DND-41 (cell line): ENCODE measurements around the gene USP17L18.
"Not testable (repeated sequence)": the region's sequence is repeated elsewhere in the genome, so short reads cannot be mapped to it uniquely, and the experiment has no call there.

Experiments
- ATAC-seq: fragments of 200-7000 bp; cut with Tn5 transposase; 3 replicates; pipeline ENCODE4 v1.9.1; 2021; ENCODE audit warnings: low read depth; ENCODE audit not compliant: insufficient read depth
- DNase-seq: peaks from one replicate; pipeline ENCODE4 v3.0.0-alpha.2; 2020
- H2AFZ ChIP-seq: 2 replicates; pipeline ENCODE4 v1.6.0; 2012; ENCODE audit warnings: low read depth, low read length
- H3K27ac ChIP-seq: 2 replicates; pipeline ENCODE4 v1.5.1; 2012; ENCODE audit warnings: low read length, inconsistent platforms
- H3K27me3 ChIP-seq: fragments of 200-600 bp; sonication (generic); 2 replicates; pipeline ENCODE4 v1.6.0; 2012; ENCODE audit warnings: low read length, mild to moderate bottlenecking, inconsistent platforms; ENCODE audit not compliant: insufficient read depth, poor library complexity
- H3K36me3 ChIP-seq: 2 replicates; pipeline ENCODE4 v1.5.1; 2012; ENCODE audit warnings: low read length, inconsistent platforms; ENCODE audit not compliant: insufficient read depth
- H3K4me1 ChIP-seq: 2 replicates; pipeline ENCODE4 v1.5.1; 2012; ENCODE audit warnings: mild to moderate bottlenecking, low read length; ENCODE audit not compliant: insufficient read depth
- H3K4me2 ChIP-seq: 2 replicates; pipeline ENCODE4 v1.6.0; 2012; ENCODE audit warnings: mild to moderate bottlenecking, moderate library complexity, low read length, inconsistent platforms; ENCODE audit not compliant: insufficient read depth
- H3K4me3 ChIP-seq, 2 experiments: fragments of 200-600 bp in 1 of 2; shearing (Covaris generic) in 1 of 2; 2 replicates each; pipeline ENCODE4 v1.5.1; 2012 to 2016; ENCODE audit warnings: inconsistent platforms in 2 of 2, low read length in 2 of 2, mild to moderate bottlenecking in 2 of 2, low read depth in 1 of 2, moderate library complexity in 1 of 2
- H3K79me2 ChIP-seq: 2 replicates; pipeline ENCODE4 v1.6.0; 2012; ENCODE audit warnings: low read length, inconsistent platforms; ENCODE audit not compliant: insufficient read depth
- H3K9ac ChIP-seq: 2 replicates; pipeline ENCODE4 v1.6.0; 2012; ENCODE audit warnings: low read depth, mild to moderate bottlenecking, inconsistent platforms, low read length, moderate library complexity
- H3K9me3 ChIP-seq: 2 replicates; pipeline ENCODE4 v1.5.1; 2012; ENCODE audit warnings: low read length, moderate library complexity, mild to moderate bottlenecking, inconsistent platforms; ENCODE audit not compliant: insufficient read depth, severe bottlenecking
- H4K20me1 ChIP-seq: 2 replicates; pipeline ENCODE4 v1.6.0; 2012; ENCODE audit warnings: low read length; ENCODE audit not compliant: insufficient read depth

The USP17L18 gene

GRCh38 chr4:9247953-9248680 is at the start of gene USP17L18:
Gene USP17L18, plus strand, starts transcription at chr4:9248630. Its CDS starts 0 bp downstream, at chr4:9248630.
- not testable (repeated sequence) for H4K20me1 ChIP-seq, H3K27me3 ChIP-seq, H3K4me1 ChIP-seq, H3K4me3 ChIP-seq, H3K27ac ChIP-seq, DNase-seq, H3K36me3 ChIP-seq, H3K9ac ChIP-seq, H2AFZ ChIP-seq, H3K79me2 ChIP-seq, ATAC-seq, H3K4me2 ChIP-seq, H3K9me3 ChIP-seq

- not testable (repeated sequence) for H3K4me2 ChIP-seq, H3K79me2 ChIP-seq, H2AFZ ChIP-seq, DNase-seq, H3K4me3 ChIP-seq, H3K27ac ChIP-seq, H3K4me1 ChIP-seq, H3K36me3 ChIP-seq, ATAC-seq, H4K20me1 ChIP-seq, H3K9ac ChIP-seq, H3K27me3 ChIP-seq, H3K9me3 ChIP-seq
Measured at GRCh38 chr4:9210357-9210756, 38.1 kb upstream of the USP17L18 start, which contains the start of gene USP17L10. Gene USP17L10, plus strand, starts transcription at chr4:9210657. Its CDS starts 0 bp downstream, at chr4:9210657.

- not testable (repeated sequence) for H3K4me2 ChIP-seq, H3K9me3 ChIP-seq, H3K27ac ChIP-seq, H3K4me1 ChIP-seq, H3K79me2 ChIP-seq, ATAC-seq, H3K9ac ChIP-seq, H2AFZ ChIP-seq, H3K4me3 ChIP-seq, H3K27me3 ChIP-seq, H3K36me3 ChIP-seq, H4K20me1 ChIP-seq
- peak; percentile 0 for DNase-seq
Measured at GRCh38 chr4:9214701-9215100, 33.7 kb upstream of the USP17L18 start.

GRCh38 chr4:9215105-9215504 is 33.3 kb upstream of the USP17L18 start, which contains the start of gene USP17L11:
Gene USP17L11, plus strand, starts transcription at chr4:9215405. Its CDS starts 0 bp downstream, at chr4:9215405.
- not testable (repeated sequence) for ATAC-seq, H3K4me1 ChIP-seq, H4K20me1 ChIP-seq, H3K27me3 ChIP-seq, DNase-seq, H3K4me2 ChIP-seq, H3K79me2 ChIP-seq, H3K27ac ChIP-seq, H3K9me3 ChIP-seq, H3K36me3 ChIP-seq, H2AFZ ChIP-seq, H3K9ac ChIP-seq, H3K4me3 ChIP-seq

- H3K4me2 ChIP-seq, H3K9me3 ChIP-seq, H3K36me3 ChIP-seq, H3K4me1 ChIP-seq, DNase-seq, H2AFZ ChIP-seq, H4K20me1 ChIP-seq, H3K4me3 ChIP-seq, H3K27ac ChIP-seq, H3K9ac ChIP-seq, H3K27me3 ChIP-seq, H3K79me2 ChIP-seq, ATAC-seq: not testable (repeated sequence)
Measured at GRCh38 chr4:9219852-9220251, 28.6 kb upstream of the USP17L18 start, which contains the start of gene USP17L12. Gene USP17L12, plus strand, starts transcription at chr4:9220152. Its CDS starts 0 bp downstream, at chr4:9220152.

GRCh38 chr4:9224596-9224995 is 23.8 kb upstream of the USP17L18 start, which contains the start of gene USP17L13:
Gene USP17L13, plus strand, starts transcription at chr4:9224896. Its CDS starts 0 bp downstream, at chr4:9224896.
- not testable (repeated sequence) for H3K79me2 ChIP-seq, H3K36me3 ChIP-seq, H3K27me3 ChIP-seq, H3K9ac ChIP-seq, H2AFZ ChIP-seq, H4K20me1 ChIP-seq, ATAC-seq, H3K4me1 ChIP-seq, H3K4me2 ChIP-seq, H3K27ac ChIP-seq, H3K4me3 ChIP-seq, DNase-seq, H3K9me3 ChIP-seq

GRCh38 chr4:9230249-9230648 is 18.2 kb upstream of the USP17L18 start:
- H3K4me3 ChIP-seq, H2AFZ ChIP-seq, H3K27me3 ChIP-seq, H3K36me3 ChIP-seq, H3K4me2 ChIP-seq, DNase-seq, H3K4me1 ChIP-seq, H4K20me1 ChIP-seq, ATAC-seq, H3K27ac ChIP-seq, H3K79me2 ChIP-seq, H3K9me3 ChIP-seq, H3K9ac ChIP-seq: not testable (repeated sequence)

GRCh38 chr4:9234085-9234484 is 14.3 kb upstream of the USP17L18 start, which contains the start of gene USP17L15:
Gene USP17L15, plus strand, starts transcription at chr4:9234385. Its CDS starts 0 bp downstream, at chr4:9234385.
- not testable (repeated sequence) for H2AFZ ChIP-seq, DNase-seq, H3K27ac ChIP-seq, H4K20me1 ChIP-seq, H3K4me3 ChIP-seq, H3K9me3 ChIP-seq, H3K79me2 ChIP-seq, H3K36me3 ChIP-seq, H3K27me3 ChIP-seq, H3K4me1 ChIP-seq, H3K9ac ChIP-seq, H3K4me2 ChIP-seq, ATAC-seq
